ENCODE measurements around the gene SEC14L3. TPM values are rescaled to one million over a fixed set of nuclear protein-coding genes. Genes with fewer than 3 reads are reported as not detected.

The SEC14L3 gene
- total and polyA plus RNA-seq, 2 of the 13 experiments (the other 11 are each of a cell fraction or from before 2014, with no cell fraction given): not detected

GRCh38 chr22:30455075-30455840 lies 16.6 kb downstream of the SEC14L3 start:
- peaks cover 0 to 4% of the 10 kb centered on the region in 2 experiments; a peak in 1 of 5 replicates for H3K27me3 ChIP-seq (ENCODE audit: control insufficient read depth in 1 of 2, insufficient read depth in 2 of 2, low read length in 2 of 2)
- POLR2A ChIA-PET: no interaction called here

More at GRCh38 chr22:30455075-30455840, 16.6 kb downstream of the SEC14L3 start:
- H3K36me3 ChIP-seq (replicated peaks in 1 of 2; ENCODE audit: control insufficient read depth in 1 of 2, insufficient read depth in 2 of 2, low read length in 2 of 2): no peaks in the 10 kb centered on the region
- no peaks in the 10 kb centered on the region for H4K20me1 ChIP-seq (ENCODE audit: insufficient read depth, low read length)
- DNase-seq (ENCODE audit: low spot score) (no peak), ATAC-seq (no peak), FAIRE-seq (no peak)
- H3K9ac ChIP-seq (ENCODE audit: insufficient read depth, low read depth, low read length): no peak overlapping the region
- intact Hi-C loops (cut with micrococcal nuclease; ENCODE audit: unreplicated experiment): no loop called here
- BruUV-seq (replicated peaks): no TSS peak
- no peak for TF ChIP-seq ZUFSP (CRISPR knock-in tag; IDR thresholded peaks at IDR 0.05; ENCODE audit: borderline replicate concordance)
- no peak for TF ChIP-seq STAG1 (CRISPR knock-in tag; IDR thresholded peaks at IDR 0.05)
- TF ChIP-seq TCF12 (IDR thresholded peaks at IDR 0.05): no peak
- TF ChIP-seq TCF12 (CRISPR knock-in tag; IDR thresholded peaks at IDR 0.05): no peak
- TF ChIP-seq PCBP1 (IDR thresholded peaks at IDR 0.05; ENCODE audit: borderline replicate concordance, low read depth, low read length): no peak
- no peak for TF ChIP-seq MAFF (IDR thresholded peaks at IDR 0.05; ENCODE audit: low read depth, low read length)
- no peak for TF ChIP-seq TFAP4 (IDR thresholded peaks at IDR 0.05; ENCODE audit: borderline replicate concordance, low read depth)
- TF ChIP-seq MTA1 (CRISPR knock-in tag; IDR thresholded peaks at IDR 0.05; ENCODE audit: borderline replicate concordance): no peak
- no peak overlapping the region for H3K27ac ChIP-seq (ENCODE audit: extremely low read length, insufficient read depth, low read length)
- no peak overlapping the region for H3K4me2 ChIP-seq (ENCODE audit: low read depth, low read length)
- 65% methylated on average over 8 of the region's 8 CpGs for WGBS (ENCODE audit: low lambda C conversion rate)
- H3K9me3 ChIP-seq (ENCODE audit: low read length): no peaks in the 10 kb centered on the region
- in situ Hi-C loops (cut with HindIII; ENCODE audit: extremely low pct_ligation_motif_present, low pct_unique_long_range_greater_than_20kb): no loop called here
- no peak overlapping the region for H2AFZ ChIP-seq (ENCODE audit: low read length)
- no peaks in the 10 kb centered on the region for H3K4me1 ChIP-seq (ENCODE audit: insufficient read depth, low read length)
- no peaks in the 10 kb centered on the region for H3K79me2 ChIP-seq (ENCODE audit: insufficient read depth, low read length)
- CTCF ChIA-PET (ENCODE audit: low intra/inter-chr PET ratio, low total read pairs): no interaction called here
- H3K4me3 ChIP-seq (replicated peaks in 1 of 3; ENCODE audit: insufficient read depth in 1 of 3, low read depth in 2 of 3, low read length in 3 of 3): no peak overlapping the region

Measured in HepG2 (cell line).